NCI-H187 (cell line): ENCODE results near the gene MRPL12.
A peak's percentile ranks its signal among the peaks of the same experiment; 100 is the strongest.

ENCODE experiments used
- DNase-seq, 2 experiments: peaks; one replicate each; lab custom pipeline; 2025; lab: John Stamatoyannopoulos, UW

The MRPL12 gene

DNA sequence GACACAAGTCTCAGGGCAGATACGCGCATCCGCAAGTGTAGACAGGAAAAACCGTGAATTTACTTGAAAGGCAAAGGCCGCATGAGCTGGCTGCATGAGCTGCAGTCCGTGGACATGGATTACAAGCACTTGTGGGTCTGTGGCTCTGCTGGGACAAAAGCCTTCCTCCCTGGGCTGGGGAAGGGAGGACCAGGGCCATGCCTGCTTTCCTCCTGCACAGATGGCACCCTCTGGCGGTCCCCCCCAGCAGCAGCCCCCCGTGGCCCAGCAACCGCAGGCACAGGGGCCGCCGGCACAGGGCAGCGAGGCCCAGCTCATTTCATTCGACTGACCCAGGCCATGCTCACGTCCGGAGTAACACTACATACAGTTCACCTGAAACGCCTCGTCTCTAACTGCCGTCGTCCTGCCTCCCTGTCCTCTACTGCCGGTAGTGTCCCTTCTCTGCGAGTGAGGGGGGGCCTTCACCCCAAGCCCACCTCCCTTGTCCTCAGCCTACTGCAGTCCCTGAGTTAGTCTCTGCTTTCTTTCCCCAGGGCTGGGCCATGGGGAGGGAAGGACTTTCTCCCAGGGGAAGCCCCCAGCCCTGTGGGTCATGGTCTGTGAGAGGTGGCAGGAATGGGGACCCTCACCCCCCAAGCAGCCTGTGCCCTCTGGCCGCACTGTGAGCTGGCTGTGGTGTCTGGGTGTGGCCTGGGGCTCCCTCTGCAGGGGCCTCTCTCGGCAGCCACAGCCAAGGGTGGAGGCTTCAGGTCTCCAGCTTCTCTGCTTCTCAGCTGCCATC is 1.7 kb upstream of the MRPL12 start:
- DNase-seq, result no peak

DNA sequence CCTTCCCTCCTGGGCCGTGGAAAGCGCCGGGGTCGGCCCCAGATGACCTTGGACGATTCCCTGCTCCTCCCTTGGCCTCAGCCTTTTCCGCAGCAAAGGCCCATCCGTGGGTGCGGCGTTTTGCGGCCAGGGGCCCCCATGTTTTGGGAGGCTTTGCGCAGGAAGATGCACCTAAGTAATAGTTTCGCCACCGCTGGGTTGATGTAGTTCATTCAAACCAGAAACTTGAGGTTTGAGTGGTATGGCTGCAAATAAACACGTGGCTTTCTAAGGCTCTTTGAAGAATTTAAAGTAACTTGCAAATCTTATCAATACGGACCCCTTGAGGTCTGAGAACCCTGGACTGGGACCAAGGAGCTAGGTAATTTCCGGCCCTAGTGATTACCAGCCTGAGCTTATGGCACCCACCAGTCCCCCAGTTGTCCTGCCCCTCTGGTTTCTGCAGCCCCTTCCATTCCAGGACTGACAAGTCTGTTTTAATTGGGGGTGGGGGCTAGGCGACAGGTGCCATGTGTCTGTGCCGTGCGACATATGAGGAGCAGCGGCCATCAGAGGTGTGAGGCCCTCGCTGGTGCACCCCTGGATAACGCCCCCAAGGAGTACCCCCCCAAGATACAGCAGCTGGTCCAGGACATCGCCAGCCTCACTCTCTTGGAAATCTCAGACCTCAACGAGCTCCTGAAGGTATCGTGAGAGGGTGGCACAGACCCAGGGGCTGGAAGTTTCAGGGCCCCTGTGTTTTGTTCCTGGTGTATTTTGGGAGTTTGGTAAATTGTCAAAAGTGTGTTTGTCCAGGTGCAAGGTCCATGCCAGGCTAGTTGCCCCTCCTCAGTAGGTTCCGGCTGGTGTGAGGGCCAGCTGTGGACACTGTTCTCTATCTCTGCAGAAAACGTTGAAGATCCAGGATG is 834 bp downstream of the MRPL12 start:
- no peak for DNase-seq

DNA sequence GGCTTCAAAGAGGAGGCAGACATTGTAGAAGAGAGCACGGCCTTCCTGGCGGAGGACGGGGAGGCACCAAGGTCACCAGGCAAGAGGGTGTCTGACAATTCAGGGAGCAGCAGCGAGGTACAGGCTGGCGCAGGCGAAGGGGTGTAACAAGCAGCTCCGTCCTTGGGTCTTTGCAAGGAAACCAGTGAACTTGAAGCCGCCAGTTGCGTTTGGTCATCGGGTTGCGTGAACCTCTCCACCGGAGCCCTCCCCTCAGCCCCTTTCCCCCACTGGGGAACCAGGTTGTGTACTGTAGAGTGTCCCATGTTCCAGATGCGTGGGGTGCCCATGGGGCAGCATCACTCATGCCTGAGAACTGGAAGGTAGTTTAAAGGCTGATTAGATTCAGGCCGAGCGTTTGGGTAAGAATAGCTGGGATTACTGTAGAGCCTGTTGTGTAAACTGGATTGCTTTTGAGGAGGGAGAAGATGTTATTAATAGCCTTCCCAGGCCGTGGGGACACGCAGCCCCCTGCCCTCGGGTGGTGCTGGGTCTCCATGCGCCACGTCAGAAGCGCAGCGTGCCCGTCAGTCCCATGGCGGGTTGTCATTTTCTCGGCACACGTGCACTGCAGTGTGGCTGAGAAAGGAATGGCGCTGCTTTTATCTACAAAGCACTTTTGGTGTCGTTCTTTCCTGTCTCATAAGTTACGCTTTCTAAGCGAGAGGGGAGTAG is 2.5 kb downstream of the MRPL12 start:
- no peak for DNase-seq

DNA sequence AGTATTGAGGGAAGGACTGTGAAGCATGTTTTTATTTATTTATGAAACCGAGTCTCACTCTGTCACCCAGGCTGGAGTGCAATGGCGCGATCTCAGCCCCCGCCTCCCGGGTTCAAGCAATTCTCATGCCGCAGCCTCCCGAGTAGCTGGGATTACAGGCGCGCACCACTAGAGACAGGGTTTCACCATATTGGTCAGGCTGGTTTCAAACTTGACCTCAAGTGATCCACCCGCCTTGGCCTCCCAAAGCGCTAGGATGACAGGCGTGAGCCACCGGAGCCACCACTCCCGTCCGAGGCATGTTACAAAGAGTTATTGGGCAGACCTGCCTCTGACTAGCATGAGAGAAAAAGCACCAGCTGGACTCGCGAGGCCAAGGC is 3.1 kb downstream of the MRPL12 start:
- DNase-seq, result no peak

DNA sequence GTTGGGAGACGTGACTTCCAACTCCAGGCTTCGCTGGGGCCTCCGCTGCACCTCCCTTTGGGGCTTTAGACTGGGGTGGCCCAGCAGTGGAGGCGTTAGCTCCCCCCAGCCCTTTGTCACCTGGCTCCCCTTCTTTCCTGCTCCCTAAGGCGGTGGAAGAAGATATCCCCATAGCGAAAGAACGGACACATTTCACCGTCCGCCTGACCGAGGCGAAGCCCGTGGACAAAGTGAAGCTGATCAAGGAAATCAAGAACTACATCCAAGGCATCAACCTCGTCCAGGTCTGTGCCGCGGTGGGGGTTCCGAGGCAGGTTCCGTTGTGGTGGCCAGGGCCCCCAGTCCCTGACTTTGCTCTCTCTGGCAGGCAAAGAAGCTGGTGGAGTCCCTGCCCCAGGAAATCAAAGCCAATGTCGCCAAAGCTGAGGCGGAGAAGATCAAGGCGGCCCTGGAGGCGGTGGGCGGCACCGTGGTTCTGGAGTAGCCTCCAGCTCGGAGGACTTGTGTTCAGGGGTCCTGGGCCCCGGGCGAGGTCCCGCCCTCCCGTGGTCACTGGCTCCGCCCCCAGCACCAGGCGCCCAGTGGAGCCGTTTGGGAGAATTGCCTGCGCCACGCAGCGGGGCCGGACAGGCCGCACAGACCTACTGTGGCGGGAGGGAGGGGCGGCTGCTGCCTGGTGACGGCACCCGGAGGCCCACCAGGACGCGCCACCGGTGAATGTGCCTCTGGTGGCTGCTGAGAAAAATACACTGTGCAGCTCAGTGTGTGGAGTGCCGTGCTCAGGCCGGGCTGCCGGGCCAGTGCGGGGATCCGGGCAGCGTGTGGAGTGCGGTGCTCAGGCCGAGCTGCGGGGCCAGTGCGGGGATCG is 3.8 kb downstream of the MRPL12 start:
- DNase-seq, result no peak

DNA sequence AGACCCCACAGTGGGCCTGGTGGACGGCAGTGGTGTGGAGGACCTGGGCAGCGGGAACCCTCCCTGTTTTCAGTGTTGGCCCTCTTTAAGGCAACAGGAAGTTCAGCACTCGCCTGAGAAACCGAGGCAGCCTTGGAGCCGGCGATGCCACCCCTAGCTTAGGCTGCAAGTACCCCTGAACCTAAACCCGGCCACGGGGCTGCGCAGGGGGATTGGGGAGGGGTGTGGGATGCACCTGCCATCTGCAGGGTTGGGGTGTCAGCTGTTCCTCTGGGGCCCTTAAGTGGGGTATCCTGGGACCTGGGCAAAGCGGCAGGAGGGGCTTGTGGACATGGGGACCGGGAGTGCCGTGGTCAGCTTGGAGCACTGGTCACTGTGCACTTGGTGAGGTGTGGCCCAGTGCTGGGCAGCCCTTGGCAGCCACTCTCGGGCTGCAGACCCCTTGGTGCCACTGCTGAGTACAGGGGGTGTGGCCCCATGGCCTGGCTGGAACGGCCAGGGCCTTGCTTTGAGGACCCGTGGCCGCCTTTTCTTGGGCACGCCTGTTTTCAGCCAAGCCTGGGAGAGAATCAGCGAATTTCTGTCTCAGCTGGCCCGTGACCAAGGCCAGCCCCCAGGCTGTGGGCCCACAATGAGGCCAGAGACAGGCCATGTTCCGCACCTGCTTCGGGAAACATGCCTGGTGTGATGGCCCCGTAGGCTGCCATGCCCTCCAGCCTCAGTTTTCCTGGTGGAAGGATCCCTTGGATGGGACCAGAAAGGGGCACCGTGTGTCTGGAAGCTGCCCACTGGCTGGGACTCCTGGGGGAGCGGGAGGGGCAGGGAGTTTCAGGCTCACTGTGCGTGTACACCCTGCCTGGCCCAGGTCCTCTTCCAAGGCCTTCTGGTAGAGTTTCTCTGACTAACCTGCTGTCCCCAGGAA is 4.8 kb downstream of the MRPL12 start:
- DNase-seq, result no peak

DNA sequence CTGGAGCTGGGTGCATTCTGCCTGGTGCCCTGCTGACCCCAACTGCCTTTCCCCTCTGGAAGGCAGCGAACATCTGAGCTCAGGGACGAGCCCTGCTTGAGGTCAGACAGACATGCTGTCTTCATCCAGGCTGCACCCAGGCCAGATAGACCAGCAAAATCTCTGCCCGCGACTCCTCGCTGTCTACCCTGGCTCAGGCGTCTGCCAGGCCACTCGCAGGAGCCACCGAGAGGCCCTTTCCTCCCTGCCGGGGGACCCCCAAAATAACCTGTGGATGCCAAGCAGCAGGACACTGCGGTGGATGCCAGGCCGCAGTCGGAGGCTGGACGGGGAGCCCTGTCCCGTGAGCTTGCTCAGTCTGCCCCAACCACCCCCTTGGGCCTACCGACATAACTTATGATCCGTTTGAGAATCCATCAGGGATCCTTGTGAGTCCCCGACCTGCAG is 5.6 kb downstream of the MRPL12 start:
- DNase-seq, result no peak

DNA sequence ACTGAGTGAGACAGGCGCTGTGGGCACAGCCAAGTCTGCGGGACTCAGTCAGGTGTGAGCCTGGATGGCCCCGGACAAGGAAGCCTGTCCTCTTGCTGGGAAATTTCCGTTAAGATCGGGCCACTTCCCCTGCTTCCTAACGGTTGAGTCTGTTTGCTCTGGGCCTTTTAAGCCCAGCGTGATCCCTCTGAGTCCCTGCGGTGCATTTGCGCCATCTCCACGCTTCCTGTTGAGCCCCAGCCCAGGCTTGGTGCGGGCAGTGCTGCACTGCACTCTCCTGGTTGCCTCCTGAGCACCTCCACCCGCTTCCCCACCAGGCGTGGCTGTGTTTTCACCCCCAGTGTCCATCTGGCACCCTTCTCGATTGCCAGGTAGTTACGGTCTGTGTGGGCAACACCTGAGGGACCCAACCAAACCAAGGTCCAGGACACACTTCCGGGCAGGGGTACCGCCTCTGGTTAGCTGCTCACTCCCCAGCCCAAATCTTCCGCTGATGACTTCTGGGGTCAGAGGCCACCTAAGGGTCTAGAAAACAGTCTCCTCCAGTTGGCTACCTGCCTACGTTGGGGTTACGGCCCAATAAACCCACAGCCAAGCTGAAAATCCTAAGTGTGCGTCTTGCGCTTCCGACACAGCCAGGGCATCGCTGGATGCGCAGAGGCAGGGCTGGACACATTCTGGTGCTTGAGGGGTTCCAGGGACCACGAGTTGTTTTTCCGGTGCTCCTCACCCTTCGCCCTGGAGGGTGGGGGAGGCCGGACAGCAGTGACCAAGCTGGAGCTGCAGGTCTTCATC is 7.5 kb downstream of the MRPL12 start:
- DNase-seq, result no peak

DNA sequence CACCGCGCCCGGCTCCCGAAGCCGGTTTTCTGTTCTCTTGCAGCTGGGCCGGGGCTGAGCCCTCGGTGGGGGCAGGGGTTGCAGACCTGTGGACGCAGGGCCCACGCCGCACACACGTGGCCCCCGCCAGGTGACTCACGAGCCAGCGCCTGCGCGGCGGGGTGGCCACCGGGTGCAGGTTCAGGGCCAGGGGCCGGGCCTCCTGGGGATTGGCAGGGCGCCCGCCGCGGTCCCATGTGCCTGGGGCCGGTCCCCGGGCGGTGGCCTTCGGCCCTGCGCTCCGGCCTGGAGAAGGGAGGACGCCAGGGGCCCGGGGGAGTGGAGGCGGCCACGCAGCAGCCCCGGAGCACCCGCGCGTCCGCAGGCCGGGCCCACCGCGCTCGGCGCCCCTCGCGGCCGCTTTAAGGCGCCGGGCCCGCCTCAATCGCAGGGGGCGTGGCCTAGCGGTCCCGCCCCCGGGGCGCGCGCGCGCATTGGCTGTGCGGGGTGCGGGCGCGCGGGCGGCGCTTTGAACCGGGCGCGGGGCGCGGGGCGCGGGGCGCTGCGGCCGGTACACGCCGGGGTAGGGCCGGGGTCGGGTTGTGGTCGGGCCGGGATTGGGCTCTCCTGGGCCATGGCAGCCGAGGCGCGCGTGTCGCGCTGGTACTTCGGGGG is 8.8 kb downstream of the MRPL12 start, which contains the start of gene SLC25A10:
SLC25A10 (plus strand) TSS at position 471 of the 654 bp plus-strand sequence; CDS start at position 614, 143 bp downstream.
- DNase-seq, result peak; percentile 61 to 76

DNA sequence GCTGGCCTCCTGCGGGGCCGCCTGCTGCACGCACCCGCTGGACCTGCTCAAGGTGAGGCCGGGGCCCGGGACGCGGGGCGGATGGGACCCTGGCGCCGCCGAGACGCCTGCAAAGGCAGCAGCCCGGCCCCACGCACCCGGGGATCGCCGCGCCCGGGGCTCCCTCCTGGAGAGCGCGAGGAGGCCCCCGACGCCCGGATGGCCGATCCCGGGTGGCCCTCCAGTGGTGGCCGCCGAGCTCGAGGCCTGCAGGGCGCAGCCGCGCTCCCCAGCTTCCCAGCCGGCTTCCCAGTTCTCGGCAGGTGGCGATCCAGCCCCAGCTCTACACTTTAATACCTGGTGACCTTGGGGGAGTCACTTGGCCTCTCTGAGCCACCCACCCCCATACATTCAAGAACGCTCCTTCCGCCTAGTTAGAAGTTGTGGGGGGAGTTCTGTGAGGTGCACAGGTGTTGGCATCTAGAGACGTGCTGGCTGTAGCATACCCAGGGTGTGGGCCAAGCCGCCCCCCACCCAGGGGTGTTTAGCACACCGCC is 9.4 kb downstream of the MRPL12 start:
- no peak for DNase-seq

DNA sequence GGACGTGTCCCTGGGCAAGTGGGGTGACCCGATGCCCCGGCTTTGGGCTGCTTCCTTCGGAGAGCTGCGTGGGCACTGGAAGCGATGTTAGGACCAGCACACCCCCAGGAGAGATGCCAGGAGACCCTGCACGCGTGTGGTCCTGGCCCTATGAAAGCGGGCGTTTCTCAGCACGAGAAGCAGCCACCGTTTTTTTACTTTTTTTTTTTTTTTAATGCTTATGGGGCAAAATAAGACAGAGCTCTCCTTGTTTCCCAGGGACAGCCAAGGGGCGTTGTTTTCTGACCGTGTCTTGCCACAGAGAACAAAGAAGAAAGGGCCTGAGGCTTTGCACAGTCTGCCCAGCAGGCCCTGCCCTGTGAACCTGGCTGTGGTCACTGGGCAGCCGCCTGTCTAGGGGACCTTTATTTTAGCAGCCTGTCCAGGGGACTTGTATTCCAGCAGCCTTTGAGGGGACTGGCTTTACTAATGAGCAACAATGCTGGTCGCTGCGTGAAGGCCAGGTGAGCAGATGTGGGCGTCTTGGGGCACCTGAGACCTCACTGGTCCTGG is 9.9 kb downstream of the MRPL12 start:
- no peak for DNase-seq

DNA sequence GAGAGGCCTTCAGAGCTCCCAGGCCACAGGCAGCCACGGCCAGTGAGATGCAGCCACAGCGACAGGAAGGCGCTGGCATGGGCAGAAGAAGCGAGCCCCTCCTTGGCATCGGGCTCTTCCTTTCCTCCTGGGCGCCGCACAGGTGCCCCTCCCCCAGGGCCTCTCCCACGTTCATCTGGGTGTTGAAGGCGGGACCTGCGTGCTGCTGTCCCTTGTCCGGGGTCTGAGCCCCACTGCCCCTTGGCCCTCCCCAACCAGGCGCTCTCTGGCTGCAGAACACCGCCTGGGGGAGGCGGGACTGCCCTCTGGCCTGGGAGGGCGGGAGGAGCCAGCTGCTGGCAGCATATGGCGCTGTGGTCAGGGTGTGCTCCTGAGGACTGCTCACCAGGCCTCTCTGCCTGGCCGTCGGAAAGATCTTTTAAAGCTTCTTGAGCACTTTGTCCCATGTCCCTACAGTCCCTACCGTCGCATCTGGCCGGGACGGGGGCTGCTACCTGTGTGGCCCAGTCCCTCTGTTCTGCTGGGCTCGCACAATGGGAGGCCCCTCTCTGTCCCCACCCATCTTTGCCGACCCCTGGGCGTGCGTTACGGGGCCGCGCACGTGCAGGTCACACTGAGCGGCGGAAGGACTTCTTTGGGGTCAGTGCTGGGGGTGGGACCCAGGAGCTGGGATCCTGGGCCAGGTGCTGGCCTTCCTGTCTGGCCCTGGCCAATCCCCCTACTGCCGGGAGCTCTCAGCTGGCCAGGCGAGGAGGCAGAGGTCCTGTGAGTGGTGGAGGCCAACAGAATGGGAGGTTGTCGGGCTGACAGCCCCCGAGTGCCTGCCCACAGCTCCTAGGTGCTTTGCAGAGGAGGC is 10.6 kb downstream of the MRPL12 start:
- no peak for DNase-seq

DNA sequence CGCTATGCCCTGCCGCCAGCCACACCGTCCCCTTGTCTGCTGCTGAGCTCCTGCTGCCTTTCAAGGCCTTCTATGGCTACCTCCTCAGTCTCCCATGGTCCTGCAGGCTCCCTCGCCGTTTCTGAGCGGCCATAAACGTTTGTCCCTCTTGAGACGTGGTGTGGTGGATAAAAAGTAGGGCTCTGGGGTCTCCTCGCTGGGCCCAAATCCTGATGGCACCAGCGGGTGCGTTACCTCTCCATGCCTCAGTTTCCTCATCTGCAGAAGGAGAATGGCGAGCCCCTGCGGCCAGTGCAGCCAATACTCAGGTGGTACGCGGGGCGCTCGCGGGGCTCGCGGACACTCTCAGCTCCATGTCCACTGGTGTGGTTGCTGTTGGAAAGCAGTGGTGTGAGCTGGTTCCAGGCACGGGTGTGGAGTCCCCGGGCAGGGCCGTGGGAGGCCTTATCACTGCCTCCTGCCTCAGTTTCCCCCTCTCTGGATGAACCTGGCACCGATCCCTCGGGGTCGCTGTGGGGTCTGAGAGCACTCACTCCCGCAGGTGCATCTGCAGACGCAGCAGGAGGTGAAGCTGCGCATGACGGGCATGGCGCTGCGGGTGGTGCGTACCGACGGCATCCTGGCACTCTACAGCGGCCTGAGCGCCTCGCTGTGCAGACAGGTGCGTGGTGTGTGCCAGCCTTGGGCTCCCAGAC is 11.4 kb downstream of the MRPL12 start:
- DNase-seq, result no peak

DNA sequence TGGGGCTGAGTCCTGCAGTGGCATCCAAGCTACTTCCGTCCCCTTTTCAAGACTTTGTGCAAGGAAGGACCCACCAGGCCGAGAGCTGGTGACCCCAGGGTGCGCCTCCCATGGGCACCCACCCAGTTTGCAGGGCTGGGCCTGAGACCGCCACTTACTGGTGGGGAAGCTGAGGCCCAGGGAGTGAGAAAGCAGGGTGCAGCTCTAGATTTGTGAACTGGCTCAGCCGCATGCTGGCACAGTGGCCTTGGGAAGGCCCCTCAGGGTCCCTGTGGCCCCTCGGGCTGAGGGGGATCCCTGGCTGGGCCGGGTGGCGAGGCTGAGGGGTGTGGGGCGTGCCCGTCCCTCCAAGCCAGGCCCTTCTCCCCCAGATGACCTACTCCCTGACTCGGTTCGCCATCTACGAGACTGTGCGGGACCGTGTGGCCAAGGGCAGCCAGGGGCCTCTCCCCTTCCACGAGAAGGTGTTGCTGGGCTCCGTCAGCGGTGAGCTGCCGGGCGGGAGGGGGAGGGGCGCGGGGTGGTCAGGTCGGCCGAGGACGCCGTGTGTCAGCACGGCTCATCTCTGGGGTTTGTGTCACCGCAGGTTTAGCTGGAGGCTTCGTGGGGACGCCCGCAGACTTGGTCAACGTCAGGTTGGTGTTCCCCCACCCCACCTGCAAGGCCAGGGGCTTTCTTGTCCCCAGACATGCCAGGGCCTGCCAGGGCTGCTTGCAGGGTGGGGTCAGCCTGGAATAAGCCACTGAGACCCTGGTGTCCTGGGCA is 12.1 kb downstream of the MRPL12 start:
- no peak for DNase-seq

DNA sequence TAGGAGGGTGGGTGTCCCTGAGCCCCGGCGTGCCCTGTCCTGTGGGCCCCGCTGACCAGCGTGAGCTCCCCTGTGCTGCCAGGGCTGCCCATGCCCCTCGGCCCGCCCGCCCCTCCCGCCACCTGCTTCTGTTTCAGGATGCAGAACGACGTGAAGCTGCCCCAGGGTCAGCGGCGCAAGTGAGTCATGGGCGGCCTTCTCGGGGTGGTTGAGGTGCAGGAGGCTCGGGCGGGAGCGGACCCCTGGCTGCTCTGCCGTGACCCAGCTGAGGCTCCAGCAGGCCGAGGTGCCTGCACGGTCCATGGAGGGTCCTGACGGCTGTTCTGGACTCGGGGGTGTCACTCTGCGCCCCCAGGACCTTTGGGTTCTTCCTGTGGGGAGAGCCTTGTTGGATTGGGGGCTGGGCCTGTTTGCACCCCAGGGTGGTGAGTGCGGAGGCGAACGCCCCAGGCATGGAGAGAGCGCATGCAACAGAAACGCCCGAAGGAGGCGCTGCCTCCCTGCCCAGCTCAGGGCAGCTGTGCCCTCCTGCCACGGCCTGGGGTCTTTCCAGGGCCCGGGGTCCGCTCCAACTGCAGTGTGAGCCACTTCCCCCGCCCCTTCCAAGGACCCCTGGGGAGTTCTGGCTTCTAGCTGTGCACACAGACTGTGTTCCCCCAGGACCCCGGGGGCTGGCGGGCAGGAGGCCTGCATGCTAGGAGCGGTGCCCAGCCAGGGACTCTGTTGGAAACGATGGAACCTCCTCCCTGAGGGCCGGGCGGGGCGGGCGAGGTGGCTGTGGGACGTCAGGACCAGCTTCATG is 12.9 kb downstream of the MRPL12 start:
- no peak for DNase-seq
